Activated CD8-positive, alpha-beta memory T cell treated with anti-CD3 and anti-CD28 coated beads for 24 hours (primary cell): ENCODE data around the gene MAFF.
A peak's percentile ranks its signal among the peaks of the same experiment; 100 is the strongest.
"Not testable (repeated sequence)": the region's sequence is repeated elsewhere in the genome, so short reads cannot be mapped to it uniquely, and the experiment has no call there.

Source experiments
- DNase-seq: peaks from one replicate; pipeline ENCODE4 v3.0.0-alpha.2; 2020

The MAFF gene

DNA sequence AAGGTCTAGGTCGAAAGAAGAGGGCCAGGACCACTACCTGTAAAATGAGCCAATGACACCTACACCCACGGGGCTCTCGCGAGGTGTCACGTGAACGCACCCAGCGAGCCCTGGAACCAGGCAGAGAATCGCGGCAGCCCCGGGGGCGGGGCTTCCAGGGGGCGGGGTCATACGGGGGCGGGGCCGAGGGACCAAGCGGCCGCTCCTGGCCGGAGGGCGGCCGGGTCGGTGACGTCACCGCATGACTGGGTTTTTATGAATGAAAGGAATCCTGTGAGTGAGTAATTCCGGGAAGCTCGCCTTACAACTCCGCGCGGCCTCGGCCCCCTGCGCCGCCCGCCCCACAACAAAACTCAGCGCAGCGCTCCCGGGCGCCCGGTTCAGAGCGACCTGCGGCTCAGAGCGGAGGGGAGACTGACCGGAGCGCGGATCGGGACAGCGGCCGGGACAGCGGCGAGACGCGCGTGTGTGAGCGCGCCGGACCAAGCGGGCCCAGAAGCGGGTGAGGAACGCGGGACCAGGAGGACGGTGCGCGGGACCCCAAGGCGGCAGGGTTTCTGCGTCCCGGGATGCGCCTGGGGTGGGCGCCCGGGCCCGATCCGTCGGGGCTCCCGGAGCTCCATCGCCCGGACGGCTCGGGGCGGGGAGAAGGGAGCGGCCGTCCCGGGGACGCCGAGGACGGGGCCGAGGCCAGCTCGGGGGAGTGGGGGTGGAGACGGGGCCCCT is at the start of gene MAFF:
TSS of gene MAFF (plus strand) at position 284 of the 726 bp plus-strand sequence. CDS start 11,860 bp downstream, outside the sequence.
- peak; percentile 95 for DNase-seq

DNA sequence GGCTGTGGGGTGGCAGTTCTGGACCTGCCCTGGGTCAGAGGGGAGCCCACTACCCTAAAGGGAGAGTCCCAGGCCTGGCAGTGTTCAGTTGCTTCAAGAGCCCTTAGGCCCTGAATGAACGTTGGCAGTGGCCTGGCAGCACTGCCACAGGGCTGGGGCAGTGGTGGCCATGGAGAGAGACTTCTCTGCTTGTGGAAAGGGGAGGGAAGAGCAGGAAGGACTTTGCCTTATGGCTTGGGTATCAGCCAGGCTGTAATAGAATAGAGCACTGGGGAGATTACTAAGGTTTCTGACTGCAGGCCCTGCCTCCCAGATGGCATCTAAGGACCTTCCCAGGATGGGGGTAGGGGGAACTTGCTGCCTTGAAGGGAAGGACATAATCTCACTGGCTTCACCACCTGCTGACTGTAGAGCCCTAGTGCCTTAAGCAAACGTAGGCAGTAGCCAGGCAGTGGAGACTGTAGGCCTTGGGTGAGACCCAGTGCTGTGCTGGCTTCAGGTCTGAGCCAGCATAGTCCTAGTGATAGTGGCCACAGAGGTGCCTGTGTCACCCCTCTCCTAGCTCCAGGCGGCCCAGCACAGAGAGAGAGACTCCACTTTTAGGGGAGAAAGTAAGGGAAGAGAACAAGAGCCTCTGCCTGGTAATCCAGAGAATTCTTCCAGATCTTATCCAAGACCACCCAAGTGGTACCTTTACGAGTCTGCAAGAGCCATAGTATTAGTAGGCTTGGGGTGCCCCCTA is 47.8 kb upstream of the MAFF start:
- DNase-seq = no peak

DNA sequence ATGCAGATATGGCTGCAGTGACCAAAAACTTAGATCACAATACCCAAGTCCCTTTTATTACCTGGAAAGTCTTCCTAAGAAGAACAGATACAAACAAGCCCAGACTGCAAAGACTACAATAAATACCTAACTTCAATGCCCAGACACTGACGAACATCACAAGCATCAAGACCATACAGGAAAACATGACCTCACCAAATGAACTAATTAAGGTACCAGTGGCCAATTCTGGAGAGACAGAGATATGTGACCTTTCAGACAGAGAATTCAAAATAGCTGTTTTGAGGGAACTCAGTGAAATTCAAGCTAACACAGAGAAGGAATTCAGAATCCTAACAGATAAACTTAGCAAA is 47.3 kb upstream of the MAFF start:
- not testable (repeated sequence) for DNase-seq

DNA sequence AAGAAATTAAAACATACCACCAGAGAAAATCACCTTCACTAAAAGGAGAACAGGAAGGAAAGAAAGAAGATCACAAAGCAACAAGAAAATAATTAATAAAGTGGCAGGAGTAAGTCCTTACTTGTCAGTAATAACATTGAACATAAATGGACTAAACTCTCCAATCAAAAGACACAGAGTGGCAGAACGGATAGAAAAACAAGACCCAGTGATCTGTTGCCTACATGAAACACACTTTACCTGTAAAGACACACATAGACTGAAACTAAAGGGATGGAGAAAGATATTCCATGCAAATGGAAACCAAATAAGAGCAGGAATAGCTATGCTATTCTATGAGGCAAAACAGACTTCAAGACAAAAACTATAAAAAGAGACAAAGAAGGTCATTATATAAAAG is 46.1 kb upstream of the MAFF start:
- DNase-seq = no peak

DNA sequence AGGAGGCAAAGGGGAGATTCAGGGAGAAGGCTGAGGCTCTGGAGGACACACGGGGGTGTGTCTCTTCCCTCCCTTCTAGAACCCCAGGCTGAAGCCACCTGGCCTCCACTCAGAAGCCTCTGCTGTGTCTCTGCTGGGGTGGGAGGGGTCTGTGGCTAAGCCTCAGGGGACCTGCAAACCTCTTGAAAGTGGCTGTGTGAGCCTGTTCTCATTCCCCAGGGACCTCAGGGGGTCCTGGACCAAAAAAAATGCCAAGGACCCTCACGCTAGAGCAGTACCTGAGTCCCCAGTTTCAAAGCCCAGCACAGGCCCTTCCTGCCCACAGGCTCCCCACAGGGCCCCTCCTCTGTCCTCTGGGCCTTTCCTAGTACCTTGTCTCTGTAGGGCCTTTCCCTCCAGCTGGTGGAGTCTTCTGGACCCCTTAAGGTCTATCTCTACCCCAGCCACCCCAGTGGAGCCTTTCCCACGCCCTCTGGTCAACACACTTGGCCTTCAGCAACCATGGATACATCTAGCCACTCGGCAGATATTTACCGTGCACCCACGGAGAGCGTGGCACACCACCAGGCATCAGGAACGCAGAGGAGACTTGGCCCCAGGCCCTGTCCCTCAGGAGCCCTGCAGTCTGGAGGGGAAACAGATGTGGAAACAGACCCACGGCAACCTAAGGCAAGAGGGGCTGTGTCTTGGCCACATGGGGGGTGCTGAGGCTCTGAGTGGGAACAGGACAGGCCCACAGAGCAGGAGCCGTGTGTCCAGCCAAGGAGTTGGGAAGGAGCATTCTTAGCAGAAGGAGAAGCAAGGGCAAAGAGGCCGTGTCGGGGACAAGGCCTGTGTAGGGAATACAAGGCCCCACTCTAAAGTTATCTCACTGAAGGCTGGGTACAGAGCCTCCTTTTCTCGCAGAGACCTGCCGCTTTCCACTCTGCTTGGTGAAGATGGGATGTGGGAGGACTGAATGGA is 38.6 kb upstream of the MAFF start:
- DNase-seq = no peak

DNA sequence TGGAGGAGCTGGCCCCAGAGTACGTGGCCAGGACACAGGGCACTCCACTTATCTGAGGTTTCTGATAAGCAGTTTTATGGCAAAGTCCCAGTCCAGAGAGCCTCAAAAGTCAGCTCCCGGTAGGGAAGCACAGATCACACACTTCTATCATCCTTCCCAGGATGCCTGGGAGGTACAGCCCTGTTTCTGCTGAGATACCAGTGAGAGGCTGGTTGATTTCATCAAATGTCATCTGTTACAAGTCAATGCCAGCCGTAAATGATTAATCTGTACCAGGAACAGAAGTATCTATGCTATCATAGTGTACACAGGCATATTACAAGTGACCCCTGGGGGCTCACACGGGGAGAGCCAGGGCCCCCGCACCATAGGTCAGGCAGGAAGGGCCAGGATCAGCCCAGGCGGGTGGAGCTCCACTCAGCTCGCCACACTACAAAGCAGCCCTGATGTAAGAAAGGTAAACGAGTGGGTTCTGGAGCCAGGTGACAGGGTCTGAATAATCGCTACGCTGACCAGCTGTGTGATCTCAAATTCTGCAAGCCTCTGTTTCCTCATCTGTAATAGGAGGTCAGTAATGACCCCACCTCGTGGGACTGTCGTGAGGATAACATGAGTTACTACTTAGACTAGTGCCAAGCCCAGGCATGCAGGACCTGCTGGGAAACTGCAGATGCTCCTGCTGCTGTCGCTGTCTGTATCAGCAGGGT is 37.8 kb upstream of the MAFF start:
- no peak for DNase-seq

DNA sequence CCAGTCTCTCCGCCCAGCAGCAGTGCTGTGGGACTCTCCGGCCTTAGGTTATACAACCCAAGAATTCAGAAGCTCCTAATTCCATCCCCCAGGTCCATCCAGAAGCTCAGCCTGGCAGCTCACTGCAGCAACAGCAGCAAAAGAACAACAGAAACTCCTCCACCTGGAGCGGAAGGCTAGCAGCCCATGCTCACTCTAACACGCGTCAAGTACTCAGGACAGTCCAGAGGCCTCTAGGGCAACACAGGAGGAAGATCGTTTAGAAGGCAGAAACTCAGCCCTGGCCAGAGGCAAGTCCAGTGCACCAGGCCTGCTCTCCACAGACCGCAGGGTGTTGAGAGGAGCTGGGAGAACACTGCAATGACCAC is 37.3 kb upstream of the MAFF start:
- no peak for DNase-seq

DNA sequence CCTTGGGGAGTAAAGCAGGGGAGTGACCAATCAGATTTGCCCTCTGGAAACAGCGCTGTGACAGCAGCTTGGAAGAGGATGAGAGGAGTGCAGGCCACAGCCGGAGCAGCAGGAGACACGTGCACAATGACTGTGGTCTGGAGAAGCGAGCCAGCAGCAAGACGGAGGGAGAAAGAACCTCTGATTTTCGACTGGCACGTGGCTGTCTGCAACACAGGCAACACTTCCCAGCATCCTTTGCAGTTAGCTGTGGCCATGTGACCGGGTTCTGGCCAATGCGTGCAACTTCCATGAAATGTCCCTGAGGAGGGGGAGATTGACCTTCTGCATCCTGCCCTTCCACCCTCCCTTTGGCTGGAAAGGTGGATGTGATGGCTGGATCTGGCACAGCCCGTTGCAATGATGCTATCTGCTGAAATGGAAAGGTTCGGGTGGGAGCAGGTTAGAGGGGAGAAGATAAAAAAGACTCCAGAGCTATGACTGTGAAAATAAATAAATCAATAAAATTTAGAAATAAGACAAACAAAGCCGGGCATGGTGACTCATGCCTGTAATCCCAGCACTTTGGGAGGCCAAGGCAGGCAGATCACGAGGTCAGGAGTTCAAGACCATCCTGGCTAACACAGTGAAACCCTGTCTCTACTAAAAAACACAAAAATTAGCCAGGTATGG is 35.7 kb upstream of the MAFF start:
- no peak for DNase-seq

DNA sequence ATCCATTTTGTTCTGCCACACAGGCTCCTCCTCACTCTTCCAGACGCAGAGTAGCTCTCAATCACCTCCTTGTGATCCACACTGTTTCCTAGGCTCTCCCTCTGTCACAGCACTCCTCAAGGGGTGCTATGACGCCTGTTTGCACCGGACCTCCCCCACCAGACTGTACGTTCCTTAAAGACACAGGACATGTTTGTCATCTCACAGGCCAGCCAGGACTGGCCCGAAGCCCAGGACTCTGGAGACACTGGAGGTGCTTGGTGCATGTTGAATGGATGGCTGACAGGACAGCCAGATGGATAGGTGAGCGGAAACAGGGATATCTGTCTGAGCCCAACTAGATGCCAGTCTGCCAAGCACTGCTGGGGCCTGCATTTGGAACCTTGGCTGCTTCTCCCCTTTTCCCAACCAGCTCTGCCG is 33.8 kb upstream of the MAFF start:
- no peak for DNase-seq

DNA sequence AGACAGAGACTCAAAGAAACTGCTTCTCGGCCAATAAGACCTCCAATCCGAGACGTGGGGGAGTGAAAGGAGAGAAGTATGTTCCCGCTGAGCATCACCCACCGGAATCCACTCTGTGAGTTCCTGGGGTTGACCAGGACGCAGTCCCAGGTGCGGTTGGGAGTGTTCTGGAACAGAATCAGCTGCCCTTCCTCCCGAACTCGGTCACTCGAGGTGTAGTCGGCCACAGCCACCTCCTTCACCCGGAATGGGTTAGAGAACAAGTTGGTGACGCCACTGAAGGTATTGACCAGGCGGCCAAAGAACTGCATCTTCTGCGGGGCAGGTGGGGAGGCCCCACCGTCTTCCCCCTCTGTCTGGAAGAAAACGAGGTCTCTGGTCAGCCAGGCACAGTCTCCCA is 32.7 kb upstream of the MAFF start:
- no peak for DNase-seq

DNA sequence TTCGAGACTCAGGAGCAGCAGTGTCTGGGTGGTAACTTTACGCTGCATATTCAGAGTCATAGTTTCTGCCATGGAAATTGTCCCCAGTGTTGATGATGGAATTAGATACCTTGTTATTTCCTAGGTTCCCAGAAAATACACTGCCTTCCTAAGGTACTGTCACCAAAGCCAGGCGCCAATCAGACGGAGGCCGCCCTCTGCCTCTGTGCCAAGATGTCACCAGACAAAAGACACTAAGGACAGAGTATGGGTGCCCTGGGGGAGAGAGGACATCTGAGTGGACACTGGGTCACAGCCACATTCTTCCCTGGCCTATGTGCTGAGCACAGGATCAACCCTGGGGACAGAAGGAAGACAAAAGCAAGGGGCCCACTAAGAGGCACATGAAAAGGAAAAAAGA is 31.3 kb upstream of the MAFF start:
- DNase-seq = no peak

DNA sequence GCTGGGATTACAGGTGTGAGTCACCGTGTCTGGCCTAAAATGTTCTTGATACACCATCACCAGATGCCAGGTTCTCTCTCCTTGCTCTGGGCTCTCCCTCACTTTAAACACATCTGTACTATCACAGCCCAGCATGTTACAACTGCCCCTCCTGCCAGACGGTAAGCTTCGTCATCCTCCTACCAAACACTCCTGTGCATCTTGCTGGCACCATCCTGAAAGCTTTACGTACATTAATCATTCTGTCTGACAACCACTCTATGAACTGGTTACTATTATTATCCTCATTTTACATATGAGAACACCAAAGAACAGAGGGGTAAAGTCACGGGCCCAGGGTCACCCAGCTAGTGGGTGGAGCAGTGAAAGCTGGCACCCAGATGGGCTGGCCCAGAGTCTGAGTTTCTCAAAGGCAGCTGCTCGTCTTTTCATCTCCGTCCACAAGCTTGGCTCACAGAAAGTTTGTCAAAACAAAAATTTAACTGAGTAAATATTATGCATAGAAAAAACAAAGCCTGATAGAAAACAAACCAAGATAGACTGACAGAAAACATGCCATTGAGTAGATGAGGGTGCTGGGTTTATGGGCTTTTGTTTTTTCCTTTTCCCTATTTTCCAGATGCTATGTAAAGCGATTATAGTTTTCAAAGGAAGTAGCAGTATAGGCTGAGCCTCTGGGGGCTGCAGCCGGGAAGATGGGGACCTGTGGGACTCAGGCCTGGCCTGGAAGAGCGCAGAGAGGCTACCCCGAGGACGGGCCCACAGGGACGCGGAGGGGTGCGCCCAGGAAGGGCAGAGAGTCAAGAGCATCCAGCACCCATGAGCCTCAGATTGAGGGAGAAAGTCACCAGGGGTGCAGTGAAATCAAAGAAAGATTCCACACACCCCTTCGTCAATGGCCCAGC is 29.6 kb upstream of the MAFF start:
- DNase-seq = no peak

DNA sequence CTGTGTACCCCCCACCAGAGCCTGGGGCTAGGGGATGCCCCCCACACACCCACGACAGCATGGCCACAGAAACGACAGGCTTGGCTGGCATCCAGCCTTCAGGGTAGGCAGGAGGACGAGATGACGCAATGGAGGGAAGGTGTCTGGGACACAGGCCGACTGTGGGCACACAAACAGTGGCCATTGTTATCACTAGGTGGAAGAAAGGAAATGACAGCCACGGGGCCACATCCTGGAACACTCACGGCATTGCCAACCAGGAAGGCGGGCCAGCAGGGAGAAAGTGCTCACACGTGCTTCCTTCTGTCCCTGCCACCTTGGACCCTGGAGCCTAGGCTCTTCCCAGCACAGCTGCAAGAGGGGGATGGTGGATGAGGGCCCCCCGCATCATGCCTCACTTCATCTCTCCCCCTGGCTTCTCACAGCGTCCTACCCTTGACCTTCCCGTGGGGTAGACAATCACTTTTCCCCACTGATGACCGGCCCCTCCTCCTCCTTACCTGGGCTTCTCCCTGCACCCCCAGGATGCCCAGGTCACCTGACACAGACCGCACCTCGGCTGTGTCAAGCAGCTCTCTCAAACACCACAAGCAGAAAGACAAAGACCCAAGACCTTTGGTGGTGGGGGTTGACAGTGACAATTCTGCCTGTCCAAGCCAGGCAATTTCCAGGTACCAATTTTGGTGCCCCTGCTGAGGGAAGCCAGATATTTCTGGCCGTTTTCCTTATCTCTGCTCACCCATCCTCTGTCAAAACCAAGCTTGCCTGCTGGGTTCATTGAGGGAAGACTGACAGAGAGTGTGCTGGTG is 28.8 kb upstream of the MAFF start:
- DNase-seq = peak; percentile 69

DNA sequence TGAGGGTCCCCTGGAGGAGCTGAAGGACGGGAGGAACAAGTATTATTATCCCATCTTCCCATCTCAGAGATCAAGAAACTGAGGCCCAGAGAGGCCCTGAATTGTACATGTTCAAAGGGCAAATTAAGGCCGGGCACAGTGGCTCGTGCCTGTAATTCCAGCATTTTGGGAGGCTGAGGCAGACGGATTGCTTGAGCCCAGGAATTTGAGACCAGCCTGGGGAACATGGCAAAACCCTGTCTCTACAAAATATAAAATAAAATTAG is 28.2 kb upstream of the MAFF start:
- DNase-seq = no peak

DNA sequence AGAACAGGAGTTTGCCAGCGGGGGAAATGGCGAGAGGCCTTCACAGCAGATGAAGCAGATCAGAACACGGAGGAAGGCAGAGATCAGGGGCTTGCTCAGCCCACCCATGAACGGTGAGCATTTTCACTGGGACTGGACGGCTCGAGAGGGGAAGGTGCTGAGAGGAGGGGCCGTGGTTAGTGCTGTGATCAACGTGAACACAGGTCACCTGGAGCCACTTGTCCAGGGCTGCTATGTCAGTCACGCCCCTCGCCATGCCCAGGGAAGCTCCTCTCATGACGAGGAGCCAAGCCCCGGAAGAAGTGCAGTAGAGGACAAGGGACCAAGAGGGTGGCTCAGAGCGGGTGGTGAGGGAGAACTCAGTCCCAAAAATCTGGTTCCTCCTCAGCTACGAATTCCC is 27.2 kb upstream of the MAFF start:
- DNase-seq = no peak

DNA sequence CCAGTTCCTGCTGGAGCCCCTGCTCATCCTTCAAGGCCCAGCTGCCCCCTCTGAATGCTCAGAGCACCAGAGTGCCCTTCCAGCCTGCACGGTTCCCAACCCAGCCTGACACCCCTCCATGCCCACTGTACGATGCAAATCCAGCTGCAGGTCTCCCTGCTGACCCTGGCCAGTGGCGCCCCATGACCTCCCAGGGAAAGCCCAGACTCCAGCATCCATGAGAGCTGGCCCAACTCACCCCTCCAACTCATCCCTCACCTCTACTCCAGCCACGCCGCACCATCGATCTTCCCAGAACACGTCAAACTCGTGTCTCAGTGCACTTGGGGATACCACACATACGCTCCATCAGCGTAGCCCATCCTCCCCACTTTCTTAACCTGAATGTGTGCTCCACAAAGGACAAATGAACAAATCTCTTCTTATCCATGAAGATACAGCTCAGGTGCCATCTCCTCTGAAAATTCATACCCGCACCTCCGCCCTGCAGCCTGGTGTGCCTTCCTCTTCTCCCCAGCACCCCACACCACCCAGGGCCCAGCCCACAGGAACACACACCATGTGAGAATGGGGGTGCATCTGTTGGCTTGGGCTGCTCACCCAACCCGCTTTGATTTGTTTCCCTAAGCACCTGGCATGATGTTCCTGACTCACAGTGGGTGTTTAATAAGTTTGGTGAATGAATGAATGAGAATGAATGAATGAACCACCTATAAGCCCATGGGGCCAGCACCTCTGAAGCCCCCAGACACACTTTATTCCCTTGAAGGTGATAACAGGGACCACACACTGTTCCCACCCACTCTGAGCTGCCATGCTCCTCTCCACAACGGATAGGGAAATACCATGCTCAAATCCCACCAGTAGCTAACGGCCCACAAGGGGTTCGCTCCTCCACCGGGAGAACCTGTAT is 26.3 kb upstream of the MAFF start:
- DNase-seq = no peak

DNA sequence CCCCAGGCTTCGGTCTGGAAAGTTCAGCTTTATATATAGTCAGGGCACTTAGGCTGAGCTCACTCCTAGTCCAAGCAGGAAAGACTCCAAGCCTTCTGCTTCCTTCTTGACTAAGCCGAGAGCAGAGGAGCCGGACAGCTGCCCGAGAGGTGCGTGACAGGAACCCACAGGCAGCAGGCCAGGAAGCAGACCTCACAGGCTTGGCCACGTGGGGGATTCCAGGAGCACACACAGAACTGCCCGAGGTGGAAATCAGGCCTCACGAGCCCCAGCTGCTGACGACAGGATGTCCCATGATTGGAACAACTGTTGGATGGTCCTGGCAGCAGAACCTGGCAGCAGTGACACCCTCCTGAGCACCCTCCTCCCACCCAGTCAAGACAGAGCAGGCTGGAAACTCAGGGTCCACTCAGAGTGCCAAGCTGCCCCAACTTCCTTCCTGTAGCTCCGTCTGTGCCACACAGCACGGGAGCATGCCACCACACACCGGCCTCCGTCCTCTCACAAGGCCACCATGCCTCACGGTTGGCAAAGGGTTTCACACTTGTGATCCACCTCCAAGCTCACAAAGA is 25.5 kb upstream of the MAFF start:
- DNase-seq = peak; percentile 77

DNA sequence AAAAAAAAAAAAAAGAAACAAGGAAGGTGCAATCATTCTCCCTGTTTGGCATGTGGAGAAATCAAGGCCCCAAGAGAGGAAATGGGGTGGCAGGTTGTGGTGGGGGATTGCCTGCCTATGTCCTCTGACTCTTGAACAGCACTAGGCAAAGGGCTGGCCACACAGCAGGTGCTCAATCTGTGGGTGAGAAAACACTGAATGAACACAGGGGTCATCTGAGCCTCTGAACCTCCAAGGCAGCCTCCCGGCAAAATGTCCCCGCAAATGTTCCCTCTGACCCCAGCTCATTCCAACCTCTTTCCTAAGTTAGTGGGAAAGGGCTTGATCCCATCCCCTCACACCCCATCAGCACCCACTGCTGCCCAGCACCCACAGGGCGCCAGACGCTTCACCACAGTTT is 24.8 kb upstream of the MAFF start:
- DNase-seq = no peak

DNA sequence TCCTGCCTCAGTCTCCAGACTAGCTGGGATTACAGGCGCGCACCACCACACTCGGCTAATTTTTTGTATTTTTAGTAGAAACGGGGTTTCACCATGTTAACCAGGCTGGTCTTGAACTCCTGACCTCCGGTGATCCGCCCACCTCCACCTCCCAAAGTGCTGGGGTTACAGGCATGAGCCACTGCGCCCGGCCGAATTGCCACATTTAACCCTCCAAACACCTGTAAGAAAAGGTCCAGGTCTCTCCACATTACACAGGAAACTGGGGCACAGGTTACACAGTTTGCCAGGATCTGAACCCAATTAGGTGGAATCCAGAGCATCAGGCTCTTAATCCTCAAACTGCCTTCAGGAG is 24.2 kb upstream of the MAFF start:
- not testable (repeated sequence) for DNase-seq
